ENCODE data around the gene HNRNPC.
A peak's percentile ranks its signal among the peaks of the same experiment; 100 is the strongest.
"Not testable (repeated sequence)": the region's sequence is repeated elsewhere in the genome, so short reads cannot be mapped to it uniquely, and the experiment has no call there.

The HNRNPC gene

GRCh38 chr14:21269252-21270046 is at the start of gene HNRNPC:
HNRNPC (minus strand) TSS chr14:21269442; CDS start chr14:21234193, 35,249 bp downstream.
- peak; percentile 99 to 100 (median 100) for DNase-seq

GRCh38 chr14:21317398-21317797 is 48.2 kb upstream of the HNRNPC start:
- DNase-seq, result peak; percentile 48 to 76 (median 50)

GRCh38 chr14:21313512-21313911 is 44.3 kb upstream of the HNRNPC start:
- no peak for DNase-seq

GRCh38 chr14:21311614-21312013 is 42.4 kb upstream of the HNRNPC start:
- no peak for DNase-seq

- no peak for DNase-seq
Measured at GRCh38 chr14:21309956-21310355, 40.7 kb upstream of the HNRNPC start.

GRCh38 chr14:21309238-21309636 is 40.0 kb upstream of the HNRNPC start:
- no peak for DNase-seq

- DNase-seq, result peak; percentile 77 to 82 (median 81)
Measured at GRCh38 chr14:21308479-21309237, 39.4 kb upstream of the HNRNPC start.

GRCh38 chr14:21308132-21308478 is 38.9 kb upstream of the HNRNPC start:
- DNase-seq, result no peak

- no peak for DNase-seq
Measured at GRCh38 chr14:21307637-21308036, 38.4 kb upstream of the HNRNPC start.

- not testable (repeated sequence) for DNase-seq
Measured at GRCh38 chr14:21302836-21303140, 33.5 kb upstream of the HNRNPC start.

- no peak for DNase-seq
Measured at GRCh38 chr14:21302013-21302835, 33.0 kb upstream of the HNRNPC start.

- peak; percentile 29 to 58 (median 35) for DNase-seq
Measured at GRCh38 chr14:21300892-21301291, 31.6 kb upstream of the HNRNPC start.

GRCh38 chr14:21299562-21300130 is 30.4 kb upstream of the HNRNPC start:
- DNase-seq, result no peak

GRCh38 chr14:21298358-21298757 is 29.1 kb upstream of the HNRNPC start:
- DNase-seq, result no peak

GRCh38 chr14:21294026-21294425 is 24.8 kb upstream of the HNRNPC start:
- not testable (repeated sequence) for DNase-seq

GRCh38 chr14:21287168-21287567 is 17.9 kb upstream of the HNRNPC start:
- no peak for DNase-seq

GRCh38 chr14:21286516-21286915 is 17.3 kb upstream of the HNRNPC start:
- not testable (repeated sequence) for DNase-seq

GRCh38 chr14:21281917-21282316 is 12.7 kb upstream of the HNRNPC start:
- peak in 1 of 3 donors; percentile 42 for DNase-seq

GRCh38 chr14:21279783-21280182 is 10.5 kb upstream of the HNRNPC start, which contains the start of gene RPGRIP1:
RPGRIP1 (plus strand) TSS chr14:21280083; CDS start chr14:21287977, 7,894 bp downstream.
- no peak for DNase-seq

- peak; percentile 72 to 84 (median 76) for DNase-seq
Measured at GRCh38 chr14:21278632-21279031, 9.4 kb upstream of the HNRNPC start.

- no peak for DNase-seq
Measured at GRCh38 chr14:21275261-21275858, 6.1 kb upstream of the HNRNPC start.

GRCh38 chr14:21272661-21273060 is 3.4 kb upstream of the HNRNPC start:
- not testable (repeated sequence) for DNase-seq
